HPDE6-E6E7 (cell line): ENCODE data around the gene TAS2R9.
"Not testable (repeated sequence)": the region's sequence is repeated elsewhere in the genome, so short reads cannot be mapped to it uniquely, and the experiment has no call there.

Experiments used
- DNase-seq: peaks from one replicate; pipeline ENCODE4 v3.0.0; 2011; ENCODE audit warnings: missing footprints; ENCODE audit errors: extremely low spot score

Gene TAS2R9

GRCh38 chr12:10810068-10810467, at the start of gene TAS2R9:
Gene TAS2R9 (minus strand): TSS chr12:10810168. CDS start chr12:10810075, 93 bp downstream.
- no peak for DNase-seq

- no peak for DNase-seq
Measured at GRCh38 chr12:10855807-10856206, 45.8 kb upstream of the TAS2R9 start.

- no peak for DNase-seq
Measured at GRCh38 chr12:10853776-10854175, 43.8 kb upstream of the TAS2R9 start.

- DNase-seq, result no peak
Measured at GRCh38 chr12:10851243-10851858, 41.4 kb upstream of the TAS2R9 start.

- no peak for DNase-seq
Measured at GRCh38 chr12:10849425-10849878, 39.5 kb upstream of the TAS2R9 start, which contains the start of gene PRR4. Gene PRR4 (minus strand): TSS chr12:10849475. CDS start chr12:10849437, 38 bp downstream.

- no peak for DNase-seq
Measured at GRCh38 chr12:10847744-10848143, 37.8 kb upstream of the TAS2R9 start.

- DNase-seq, result no peak
Measured at GRCh38 chr12:10842862-10843261, 32.9 kb upstream of the TAS2R9 start.

- DNase-seq, result no peak
Measured at GRCh38 chr12:10838461-10838860, 28.5 kb upstream of the TAS2R9 start.

- DNase-seq, result no peak
Measured at GRCh38 chr12:10829994-10830393, 20.0 kb upstream of the TAS2R9 start.

GRCh38 chr12:10826258-10826657, 16.3 kb upstream of the TAS2R9 start, which contains the start of gene TAS2R10:
Gene TAS2R10 (minus strand): TSS chr12:10826358. CDS start chr12:10826269, 89 bp downstream.
- no peak for DNase-seq

GRCh38 chr12:10824957-10825356, 15.0 kb upstream of the TAS2R9 start:
- no peak for DNase-seq

- DNase-seq, result no peak
Measured at GRCh38 chr12:10811883-10812536, 2.0 kb upstream of the TAS2R9 start.

- DNase-seq, result no peak
Measured at GRCh38 chr12:10807186-10807585, 2.8 kb downstream of the TAS2R9 start, which contains the start of gene TAS2R8. Gene TAS2R8 (minus strand): TSS chr12:10807286. CDS start chr12:10806980, 306 bp downstream.

- no peak for DNase-seq
Measured at GRCh38 chr12:10802587-10802986, 7.4 kb downstream of the TAS2R9 start, which contains the start of gene TAS2R7. Gene TAS2R7 (minus strand): TSS chr12:10802627. CDS start chr12:10802570, 57 bp downstream.

GRCh38 chr12:10801741-10802140, 8.2 kb downstream of the TAS2R9 start:
- no peak for DNase-seq

GRCh38 chr12:10794222-10794621, 15.7 kb downstream of the TAS2R9 start:
- DNase-seq, result no peak

GRCh38 chr12:10791769-10792168, 18.2 kb downstream of the TAS2R9 start:
- not testable (repeated sequence) for DNase-seq

GRCh38 chr12:10783252-10783651, 26.7 kb downstream of the TAS2R9 start:
- DNase-seq, result no peak

GRCh38 chr12:10779103-10779502, 30.9 kb downstream of the TAS2R9 start:
- DNase-seq, result no peak

GRCh38 chr12:10771132-10771733, 38.7 kb downstream of the TAS2R9 start:
- DNase-seq, result peak; percentile 21

GRCh38 chr12:10759657-10760056, 50.3 kb downstream of the TAS2R9 start:
- DNase-seq, result no peak
